ENCODE data around the gene BAX. TPM values are rescaled to one million over a fixed set of nuclear protein-coding genes. Genes with fewer than 3 reads are reported as not detected.
A peak's percentile ranks its signal among the peaks of the same experiment; 100 is the strongest.

The BAX gene
- total and polyA plus RNA-seq, 4 experiments from 2014 or later: 56.5 to 183 (median 120) TPM

GRCh38 chr19:48945415-48945814 lies 9.3 kb upstream of the BAX start:
- H3K9me3 Mint-ChIP-seq: peaks cover 0 to 7% (median 0%) of the 10 kb centered on the region in 8 donors
- H3K36me3 Mint-ChIP-seq: peaks cover 0 to 6% of the 10 kb centered on the region in 2 donors
- no peak overlapping the region for H3K27ac Mint-ChIP-seq
- Histone ChIP-seq H3K9me3 (ENCODE audit: control insufficient read depth in 1 of 2, low read length in 2 of 2) (no peaks in the 10 kb centered on the region), H3K4me1 (ENCODE audit: insufficient read depth, low read length) (no peaks in the 10 kb centered on the region), H3K4me3 (ENCODE audit: low read length in 2 of 2) (no peak overlapping the region), H3K27me3 (ENCODE audit: insufficient read depth, low read length) (no peaks in the 10 kb centered on the region), H3K36me3 (ENCODE audit: insufficient read depth, low read length) (no peaks in the 10 kb centered on the region), H3K27ac (ENCODE audit: low read depth, low read length) (no peak overlapping the region)
- ChIA-PET POLR2A (ENCODE audit: partially characterized antibody) (interaction anchor here (1.1 to 1.9 kb wide), 2 partner anchors 12 to 22 kb away, joined by 3 to 6 read pairs; partner anchors contain the start of gene DHDH), CTCF (ENCODE audit: partially characterized antibody) (no interaction called here)
- no peaks in the 10 kb centered on the region for H3K4me1 Mint-ChIP-seq
- H3K4me3 Mint-ChIP-seq: no peak overlapping the region
- intact Hi-C loops (cut with micrococcal nuclease): no loop called here
- H3K27me3 Mint-ChIP-seq: no peaks in the 10 kb centered on the region
- DNase-seq: no peak

DNA sequence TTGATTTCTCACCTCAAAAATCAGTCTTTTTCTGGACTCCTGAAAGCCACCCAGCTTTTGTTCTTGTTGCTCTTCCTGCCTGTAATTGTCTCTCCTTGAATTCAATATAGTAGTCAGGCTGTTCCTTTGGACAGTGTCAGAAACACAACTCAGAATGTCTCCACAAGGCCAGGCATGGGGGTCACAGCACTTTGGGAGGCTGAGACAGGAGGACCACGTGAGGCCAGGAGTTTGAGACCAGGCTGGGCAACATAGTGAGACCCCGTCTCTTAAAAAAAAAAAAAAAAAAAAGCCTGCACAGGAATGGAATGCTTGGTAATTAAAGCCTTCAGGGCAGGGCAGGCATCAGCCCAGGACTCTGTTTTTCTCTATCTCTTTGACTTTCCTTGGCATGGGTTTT lies 8.9 kb upstream of the BAX start:
- CTCF ChIA-PET (ENCODE audit: partially characterized antibody): interaction anchor here (1.5 kb wide), 1 partner anchor 16 kb away, joined by 4 read pairs; no protein-coding TSS in a partner anchor
- Mint-ChIP-seq H3K4me3 (no peak overlapping the region), H3K36me3 (peaks cover 0 to 6% of the 10 kb centered on the region in 2 donors), H3K27me3 (no peaks in the 10 kb centered on the region), H3K9me3 (peaks cover 0 to 6% (median 0%) of the 10 kb centered on the region in 8 donors), H3K4me1 (no peaks in the 10 kb centered on the region), H3K27ac (no peak overlapping the region)
- H3K27me3 ChIP-seq (ENCODE audit: insufficient read depth, low read length): no peaks in the 10 kb centered on the region
- H3K4me3 ChIP-seq (ENCODE audit: low read length in 2 of 2): no peak overlapping the region
- POLR2A ChIA-PET (ENCODE audit: partially characterized antibody): interaction anchor here (1.9 kb wide), 1 partner anchor 13 kb away, joined by 6 read pairs; the partner anchor contains the start of gene DHDH
- H3K27ac ChIP-seq (ENCODE audit: low read depth, low read length): no peak overlapping the region
- H3K4me1 ChIP-seq (ENCODE audit: insufficient read depth, low read length): no peaks in the 10 kb centered on the region
- intact Hi-C loops (cut with micrococcal nuclease): no loop called here
- H3K9me3 ChIP-seq (ENCODE audit: control insufficient read depth in 1 of 2, low read length in 2 of 2): no peaks in the 10 kb centered on the region
- H3K36me3 ChIP-seq (ENCODE audit: insufficient read depth, low read length): no peaks in the 10 kb centered on the region
- no peak for DNase-seq

GRCh38 chr19:48946463-48947257 lies 8.0 kb upstream of the BAX start:
- POLR2A ChIA-PET (ENCODE audit: partially characterized antibody): no interaction called here
- CTCF ChIA-PET (ENCODE audit: partially characterized antibody): interaction anchor here (1.0 to 1.5 kb wide), 2 partner anchors 15 to 105 kb away, joined by 3 to 4 read pairs; no protein-coding TSS in a partner anchor
- H3K27me3 Mint-ChIP-seq: no peaks in the 10 kb centered on the region
- Histone ChIP-seq H3K4me1 (ENCODE audit: insufficient read depth, low read length) (no peaks in the 10 kb centered on the region), H3K27ac (ENCODE audit: low read depth, low read length) (no peak overlapping the region), H3K4me3 (ENCODE audit: low read length in 2 of 2) (no peak overlapping the region), H3K36me3 (ENCODE audit: insufficient read depth, low read length) (no peaks in the 10 kb centered on the region), H3K27me3 (ENCODE audit: insufficient read depth, low read length) (no peaks in the 10 kb centered on the region), H3K9me3 (ENCODE audit: control insufficient read depth in 1 of 2, low read length in 2 of 2) (no peaks in the 10 kb centered on the region)
- H3K27ac Mint-ChIP-seq: no peak overlapping the region
- H3K4me1 Mint-ChIP-seq: no peaks in the 10 kb centered on the region
- DNase-seq: no peak
- no peaks in the 10 kb centered on the region for H3K36me3 Mint-ChIP-seq
- H3K4me3 Mint-ChIP-seq: no peak overlapping the region
- intact Hi-C loops (cut with micrococcal nuclease): no loop called here
- peaks cover 0 to 4% (median 0%) of the 10 kb centered on the region in 8 donors for H3K9me3 Mint-ChIP-seq

- peaks cover 0 to 4% (median 0%) of the 10 kb centered on the region in 8 donors for H3K9me3 Mint-ChIP-seq
- Histone ChIP-seq H3K4me3 (ENCODE audit: low read length in 2 of 2) (no peak overlapping the region), H3K27me3 (ENCODE audit: insufficient read depth, low read length) (no peaks in the 10 kb centered on the region), H3K36me3 (ENCODE audit: insufficient read depth, low read length) (no peaks in the 10 kb centered on the region), H3K27ac (ENCODE audit: low read depth, low read length) (no peak overlapping the region), H3K9me3 (ENCODE audit: control insufficient read depth in 1 of 2, low read length in 2 of 2) (no peaks in the 10 kb centered on the region), H3K4me1 (ENCODE audit: insufficient read depth, low read length) (no peaks in the 10 kb centered on the region)
- no peak for DNase-seq
- H3K36me3 Mint-ChIP-seq: no peaks in the 10 kb centered on the region
- H3K27ac Mint-ChIP-seq: no peak overlapping the region
- ChIA-PET POLR2A (ENCODE audit: partially characterized antibody) (no interaction called here), CTCF (ENCODE audit: partially characterized antibody) (interaction anchor here (1.0 to 1.5 kb wide), 2 partner anchors 15 to 105 kb away, joined by 3 to 4 read pairs; no protein-coding TSS in a partner anchor)
- intact Hi-C loops (cut with micrococcal nuclease): no loop called here
- H3K4me3 Mint-ChIP-seq: no peak overlapping the region
- no peaks in the 10 kb centered on the region for H3K4me1 Mint-ChIP-seq
- no peaks in the 10 kb centered on the region for H3K27me3 Mint-ChIP-seq
Observed at GRCh38 chr19:48947258-48947542, 7.5 kb upstream of the BAX start.

DNA sequence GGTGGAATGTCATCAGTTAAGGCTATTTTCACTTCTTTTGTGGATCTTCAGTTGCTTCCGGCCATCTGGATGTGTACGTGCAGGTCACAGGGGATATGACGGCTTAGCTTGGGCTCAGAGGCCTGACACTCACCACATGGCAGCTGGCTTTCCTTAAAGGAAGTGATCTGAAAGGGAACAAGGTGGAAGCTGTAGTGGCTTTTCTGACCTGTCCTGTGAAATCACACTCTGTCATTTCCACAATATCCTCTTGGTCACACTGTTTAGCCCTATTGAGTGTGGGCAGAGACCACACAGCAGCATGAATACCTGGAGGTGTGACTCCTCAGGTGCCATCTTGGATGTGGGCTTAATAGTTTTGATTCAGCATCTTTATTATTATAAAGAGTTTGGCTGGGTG lies 4.5 kb upstream of the BAX start:
- Mint-ChIP-seq H3K4me1 (peaks cover 3 to 7% (median 4%) of the 10 kb centered on the region in 4 donors), H3K9me3 (peaks cover 0 to 4% (median 0%) of the 10 kb centered on the region in 8 donors), H3K27me3 (no peaks in the 10 kb centered on the region), H3K36me3 (peaks cover 0 to 3% of the 10 kb centered on the region in 2 donors), H3K4me3 (no peak overlapping the region), H3K27ac (peak overlapping the region in 1 of 7 donors; percentile 41)
- no peak for DNase-seq
- CTCF ChIA-PET (ENCODE audit: partially characterized antibody): interaction anchor here (1.0 kb wide), 1 partner anchor 163 kb away, joined by 3 read pairs; no protein-coding TSS in a partner anchor
- H3K4me3 ChIP-seq (ENCODE audit: low read length in 2 of 2): no peak overlapping the region
- POLR2A ChIA-PET (ENCODE audit: partially characterized antibody): interaction anchor here (1.2 kb wide), 1 partner anchor 140 kb away, joined by 3 read pairs; no protein-coding TSS in a partner anchor
- H3K36me3 ChIP-seq (ENCODE audit: insufficient read depth, low read length): no peaks in the 10 kb centered on the region
- H3K27ac ChIP-seq (ENCODE audit: low read depth, low read length): no peak overlapping the region
- no peaks in the 10 kb centered on the region for H3K27me3 ChIP-seq (ENCODE audit: insufficient read depth, low read length)
- no peaks in the 10 kb centered on the region for H3K9me3 ChIP-seq (ENCODE audit: control insufficient read depth in 1 of 2, low read length in 2 of 2)
- intact Hi-C loops (cut with micrococcal nuclease): no loop called here
- H3K4me1 ChIP-seq (ENCODE audit: insufficient read depth, low read length): peaks cover 7% of the 10 kb centered on the region

DNA sequence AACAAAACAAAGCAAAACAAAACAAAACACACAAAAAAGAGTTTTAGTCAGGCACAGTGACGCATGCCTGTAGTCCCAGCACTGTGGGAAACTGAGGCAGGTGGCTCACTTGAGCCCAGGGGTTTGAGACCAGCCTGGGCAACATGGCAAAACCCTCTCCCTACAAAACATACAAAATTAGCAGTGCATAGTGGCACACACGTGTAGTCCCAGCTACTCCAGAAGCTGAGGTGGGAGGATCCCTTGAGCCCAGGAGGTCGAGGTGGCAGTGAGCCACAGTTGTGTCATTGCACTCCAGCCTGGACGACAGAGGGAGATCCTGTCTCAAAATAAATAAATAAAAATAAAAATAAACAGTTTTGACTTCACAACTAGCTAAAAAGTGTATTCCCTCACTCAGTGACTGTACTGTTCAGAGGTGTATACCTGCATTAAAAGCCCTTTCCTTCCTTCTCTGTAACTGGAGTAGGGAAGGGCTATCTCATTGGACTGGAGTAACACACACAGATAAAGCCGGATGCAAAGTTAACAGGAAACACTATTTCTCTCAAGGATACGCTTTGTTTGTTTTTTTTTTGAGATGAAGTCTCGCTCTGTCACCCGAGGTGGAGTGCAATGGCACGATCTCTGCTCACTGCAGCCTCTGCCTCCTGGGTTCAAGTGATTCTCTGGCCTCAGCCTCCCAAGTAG lies 3.7 kb upstream of the BAX start:
- H3K4me1 ChIP-seq (ENCODE audit: insufficient read depth, low read length): peaks cover 15% of the 10 kb centered on the region
- no peaks in the 10 kb centered on the region for H3K27me3 ChIP-seq (ENCODE audit: insufficient read depth, low read length)
- H3K36me3 ChIP-seq (ENCODE audit: insufficient read depth, low read length): no peaks in the 10 kb centered on the region
- Mint-ChIP-seq H3K9me3 (peaks cover 0 to 4% (median 0%) of the 10 kb centered on the region in 8 donors), H3K27ac (no peak overlapping the region), H3K4me1 (peaks cover 7 to 15% (median 12%) of the 10 kb centered on the region in 4 donors), H3K27me3 (no peaks in the 10 kb centered on the region), H3K36me3 (peaks cover 0 to 6% of the 10 kb centered on the region in 2 donors), H3K4me3 (no peak overlapping the region)
- ChIA-PET CTCF (ENCODE audit: partially characterized antibody) (interaction anchor here (1.0 kb wide), 1 partner anchor 164 kb away, joined by 3 read pairs; no protein-coding TSS in a partner anchor), POLR2A (ENCODE audit: partially characterized antibody) (interaction anchor here (1.2 to 6.8 kb wide), 2 partner anchors 15 to 141 kb away, joined by 3 to 99 read pairs; partner anchors contain the start of gene FTL)
- H3K9me3 ChIP-seq (ENCODE audit: control insufficient read depth in 1 of 2, low read length in 2 of 2): no peaks in the 10 kb centered on the region
- H3K27ac ChIP-seq (ENCODE audit: low read depth, low read length): no peak overlapping the region
- H3K4me3 ChIP-seq (ENCODE audit: low read length in 2 of 2): no peak overlapping the region
- intact Hi-C loops (cut with micrococcal nuclease): no loop called here
- DNase-seq: no peak

DNA sequence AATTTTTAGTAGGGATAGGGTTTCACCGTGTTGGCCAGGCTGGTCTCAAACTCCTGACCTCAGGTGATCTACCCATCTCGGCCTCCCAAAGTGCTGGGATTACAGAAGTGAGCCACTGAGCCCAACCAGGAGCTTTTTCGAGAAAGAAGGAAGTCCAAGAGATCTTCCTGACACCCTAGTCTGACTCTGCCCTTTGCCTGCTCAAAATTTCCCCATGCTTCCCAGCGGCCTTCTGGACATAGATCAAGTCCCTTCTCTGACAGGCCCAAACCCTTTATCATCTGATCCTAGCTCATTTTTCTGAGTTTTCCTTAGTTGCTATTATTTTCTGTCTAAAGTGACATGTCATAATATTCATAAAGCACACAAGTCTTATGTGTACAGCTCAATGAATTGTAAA lies 1.5 kb upstream of the BAX start:
- H3K4me1 ChIP-seq (ENCODE audit: insufficient read depth, low read length): peaks cover 20% of the 10 kb centered on the region
- intact Hi-C loops (cut with micrococcal nuclease): no loop called here
- ChIA-PET POLR2A (ENCODE audit: partially characterized antibody) (interaction anchor here (1.2 to 6.8 kb wide), 5 partner anchors 9 to 80 kb away, joined by 4 to 99 read pairs (median 13); partner anchors contain the start of genes FTL, GYS1, PPP1R15A and RUVBL2), CTCF (ENCODE audit: partially characterized antibody) (interaction anchor here (0.6 to 3.1 kb wide), 9 partner anchors 10 to 199 kb away, joined by 3 to 15 read pairs (median 3); partner anchors contain the start of genes GYS1 and RUVBL2)
- Mint-ChIP-seq H3K4me3 (peak overlapping the region in 3 of 8 donors; percentile 0 to 32 (median 10)), H3K4me1 (peaks cover 12 to 34% (median 27%) of the 10 kb centered on the region in 4 donors), H3K27me3 (no peaks in the 10 kb centered on the region), H3K27ac (peak overlapping the region in 1 of 7 donors; percentile 31), H3K36me3 (peaks cover 6 to 18% of the 10 kb centered on the region in 2 donors), H3K9me3 (no peaks in the 10 kb centered on the region)
- no peak overlapping the region for H3K4me3 ChIP-seq (ENCODE audit: low read length in 2 of 2)
- no peak for DNase-seq
- H3K36me3 ChIP-seq (ENCODE audit: insufficient read depth, low read length): no peaks in the 10 kb centered on the region
- H3K9me3 ChIP-seq (ENCODE audit: control insufficient read depth in 1 of 2, low read length in 2 of 2): no peaks in the 10 kb centered on the region
- no peaks in the 10 kb centered on the region for H3K27me3 ChIP-seq (ENCODE audit: insufficient read depth, low read length)
- H3K27ac ChIP-seq (ENCODE audit: low read depth, low read length): no peak overlapping the region
